HG02642 (cell line): Measurements from ENCODE around the gene KCNE3.
"Not testable (repeated sequence)": the region's sequence is repeated elsewhere in the genome, so short reads cannot be mapped to it uniquely, and the experiment has no call there.

Experiments used
- ATAC-seq: cut with Tn5 transposase; IDR thresholded peaks from one replicate; pipeline ENCODE4 v1.9.1; 2021; ENCODE audit warnings: mild to moderate bottlenecking; ENCODE audit not compliant: unreplicated experiment, poor library complexity

Gene KCNE3

DNA sequence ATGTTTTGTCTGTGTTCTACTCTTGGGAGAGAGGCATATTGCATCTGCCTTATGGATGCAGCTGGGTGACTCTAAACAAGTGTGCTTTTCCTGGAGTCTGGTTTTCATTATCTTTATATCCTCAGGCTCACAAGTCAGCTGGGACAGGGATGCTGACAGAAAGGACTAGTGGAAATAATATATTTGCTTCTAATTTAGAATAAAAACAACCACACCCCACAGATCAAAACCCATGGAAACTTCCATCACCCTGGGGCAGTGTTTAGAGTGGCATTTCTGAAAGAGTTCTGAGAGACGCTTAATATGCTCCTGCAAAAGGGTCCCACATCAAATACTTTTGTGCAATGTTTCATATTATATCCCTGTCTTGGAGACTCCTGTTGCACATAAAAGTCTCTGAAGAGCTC lies 20.8 kb downstream of the KCNE3 start:
- ATAC-seq: no peak

DNA sequence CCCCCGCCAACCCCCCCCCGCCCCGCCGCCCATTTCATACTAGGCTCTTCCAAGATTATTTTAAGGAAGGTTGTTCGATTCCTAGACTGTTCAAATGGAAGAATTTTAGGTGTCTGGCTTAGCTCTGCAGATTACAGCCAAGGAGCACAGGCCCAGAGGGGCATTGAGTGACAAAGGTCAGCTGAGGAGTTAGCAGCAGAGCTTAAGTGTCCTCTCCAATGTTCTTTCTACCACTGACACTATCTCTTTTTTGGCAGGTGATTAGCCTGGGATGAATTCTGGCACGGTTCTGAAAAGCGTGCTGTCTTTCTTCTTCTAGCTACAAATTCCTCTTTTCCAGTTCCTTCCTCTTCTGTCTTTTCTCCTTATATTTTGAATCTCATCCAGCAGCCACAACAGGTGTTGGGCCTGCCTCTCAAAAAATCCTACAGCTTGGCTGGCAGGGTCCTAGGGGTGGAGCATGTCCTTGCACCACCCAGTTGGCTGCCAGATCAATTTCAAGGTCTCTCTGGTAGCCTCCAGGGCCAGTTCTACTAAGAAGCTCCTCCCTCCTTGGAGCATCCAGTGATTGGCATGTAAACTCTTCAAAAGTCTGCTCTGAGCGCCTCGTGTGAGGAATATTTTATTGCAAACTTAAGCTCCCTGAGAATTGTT lies 23.0 kb downstream of the KCNE3 start:
- ATAC-seq: no peak

DNA sequence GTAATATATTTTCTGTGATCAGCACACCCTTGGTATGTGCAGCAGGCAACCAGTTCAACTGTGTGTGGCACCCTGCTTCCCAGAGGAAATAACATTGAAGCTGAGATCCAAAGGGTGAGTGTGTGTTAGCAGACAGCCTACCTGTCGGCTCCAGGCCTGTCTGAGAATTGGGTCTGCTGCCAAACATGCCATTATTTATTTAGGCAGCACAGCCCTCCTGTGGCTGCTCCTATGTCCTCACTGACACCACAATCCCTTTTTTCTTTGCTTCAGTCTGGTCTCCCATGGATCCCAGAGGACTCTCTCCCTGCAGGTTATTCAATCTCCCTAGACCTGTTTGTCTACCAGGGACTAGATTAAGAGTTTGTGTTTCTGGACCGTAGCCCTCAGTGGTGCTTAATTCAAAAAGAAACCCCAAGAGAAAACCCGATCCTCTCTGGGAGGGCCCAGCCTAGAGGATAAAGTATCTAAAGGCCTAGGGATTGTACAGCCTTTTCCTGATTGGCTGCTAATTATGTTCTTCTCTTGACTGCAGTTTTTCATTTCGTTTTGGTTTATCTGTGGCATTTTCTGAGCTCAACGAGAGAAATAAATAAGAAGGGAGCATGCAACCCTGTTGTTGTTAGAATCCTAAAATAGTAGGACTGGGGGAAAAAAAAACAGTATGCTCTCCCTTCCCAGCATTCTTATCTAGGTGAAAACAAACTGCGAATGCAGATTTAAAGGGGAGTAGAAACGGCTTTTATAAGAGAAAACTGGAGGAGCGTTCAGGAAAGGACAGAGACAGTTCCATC lies 24.1 kb downstream of the KCNE3 start:
- no peak for ATAC-seq

DNA sequence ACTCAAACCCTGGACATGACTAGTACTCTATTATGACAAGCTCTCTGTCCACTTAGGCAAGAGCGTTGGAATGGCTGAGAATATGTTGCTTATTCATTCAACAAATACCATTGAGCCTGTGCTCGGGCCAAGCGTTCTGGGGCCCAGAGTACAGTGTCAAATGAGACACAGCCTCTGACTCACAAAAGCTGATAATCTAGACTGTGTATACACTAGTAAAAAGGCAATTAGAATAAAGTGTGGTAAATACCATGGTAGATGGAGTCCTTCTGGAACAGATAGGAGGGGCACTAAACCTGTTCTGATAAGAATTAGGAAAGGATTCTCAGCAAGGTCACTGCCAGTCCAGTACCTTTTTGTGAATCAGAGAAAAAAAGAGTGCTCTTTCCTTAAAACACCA lies 24.7 kb downstream of the KCNE3 start:
- ATAC-seq: no peak

DNA sequence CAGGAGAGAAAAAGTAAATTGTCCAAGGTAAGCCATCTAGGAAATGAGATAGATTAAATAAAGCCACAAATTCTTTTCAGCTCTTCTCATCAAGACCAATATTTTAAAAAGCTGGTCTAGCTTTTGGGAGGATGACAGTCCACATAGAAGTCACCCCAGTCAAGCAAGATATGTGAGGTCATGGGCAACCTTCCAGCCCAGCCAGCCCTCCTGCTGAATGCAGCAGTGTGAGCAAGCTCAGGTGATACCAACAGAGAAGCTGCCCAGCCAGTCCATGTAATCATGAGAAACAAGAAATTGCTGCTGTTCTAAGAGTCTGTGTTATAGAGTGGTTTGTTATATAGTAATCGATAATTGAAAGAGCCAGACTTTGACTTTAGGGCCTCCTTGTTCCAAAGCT lies 28.7 kb downstream of the KCNE3 start:
- no peak for ATAC-seq

DNA sequence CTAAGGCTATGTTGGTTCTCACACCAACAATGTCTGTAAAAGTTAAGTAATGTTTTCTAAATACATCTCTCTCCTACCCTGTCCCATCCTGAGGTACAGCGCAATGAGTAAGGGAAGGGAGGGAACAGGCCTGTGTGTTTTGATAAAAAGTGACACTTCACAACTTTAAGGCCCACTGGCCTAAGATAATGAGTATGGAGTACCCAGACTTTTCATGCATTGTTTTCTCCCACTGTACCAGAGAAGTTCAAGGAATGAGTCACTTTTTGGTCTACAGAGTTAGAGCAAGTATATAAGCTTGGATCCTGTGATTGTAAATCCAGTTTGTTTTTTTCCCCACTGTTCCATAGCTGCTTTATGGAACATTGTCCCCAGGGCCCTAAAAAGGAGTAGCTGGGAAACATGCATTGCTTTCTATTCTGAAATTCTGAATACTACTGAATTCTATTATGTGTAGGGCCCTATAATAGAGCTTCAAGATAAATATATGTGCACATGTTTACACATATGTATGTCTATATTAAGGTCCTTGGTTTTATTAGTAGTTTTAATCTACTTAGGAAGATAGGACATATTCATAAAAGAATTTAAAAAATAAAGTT lies 29.8 kb downstream of the KCNE3 start:
- no peak for ATAC-seq

DNA sequence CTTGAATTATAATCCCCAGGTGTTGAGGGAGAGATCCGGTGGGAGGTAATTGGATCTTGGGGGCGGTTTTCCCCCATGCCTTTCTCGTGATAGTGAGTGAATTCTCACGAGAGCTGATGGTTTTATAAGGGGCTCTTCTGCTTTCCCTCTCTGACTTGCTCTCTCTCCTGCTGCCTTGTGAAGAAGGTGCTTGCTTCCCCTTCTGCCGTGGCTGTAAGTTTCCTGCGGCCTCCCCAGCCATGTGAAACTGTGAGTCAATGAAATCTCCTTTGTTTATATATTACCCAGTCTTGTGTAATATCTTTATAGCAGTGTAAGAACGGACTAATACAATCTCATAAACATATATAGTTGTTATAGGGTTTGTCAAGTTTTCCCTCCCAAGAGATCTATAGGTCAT lies 32.8 kb downstream of the KCNE3 start:
- no peak for ATAC-seq

DNA sequence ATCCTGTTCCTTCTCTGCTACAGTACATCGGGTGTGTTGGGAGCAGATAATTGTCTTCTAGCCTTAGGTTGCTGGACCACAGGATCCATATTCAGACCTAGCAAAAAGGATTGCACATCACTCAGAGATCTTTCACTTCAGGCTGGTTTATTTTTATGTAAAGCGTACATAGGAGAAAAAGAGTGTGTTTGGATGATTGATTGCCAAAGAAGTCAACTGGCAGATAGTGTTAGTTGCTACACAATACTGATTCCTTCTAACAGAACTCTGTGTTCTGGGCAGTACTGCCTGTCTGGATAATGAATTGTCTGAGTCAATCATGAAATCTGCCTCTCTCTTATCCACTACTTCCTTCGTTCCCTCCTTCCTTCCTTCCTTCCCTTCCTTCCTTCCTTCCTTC lies 38.1 kb downstream of the KCNE3 start:
- no peak for ATAC-seq

DNA sequence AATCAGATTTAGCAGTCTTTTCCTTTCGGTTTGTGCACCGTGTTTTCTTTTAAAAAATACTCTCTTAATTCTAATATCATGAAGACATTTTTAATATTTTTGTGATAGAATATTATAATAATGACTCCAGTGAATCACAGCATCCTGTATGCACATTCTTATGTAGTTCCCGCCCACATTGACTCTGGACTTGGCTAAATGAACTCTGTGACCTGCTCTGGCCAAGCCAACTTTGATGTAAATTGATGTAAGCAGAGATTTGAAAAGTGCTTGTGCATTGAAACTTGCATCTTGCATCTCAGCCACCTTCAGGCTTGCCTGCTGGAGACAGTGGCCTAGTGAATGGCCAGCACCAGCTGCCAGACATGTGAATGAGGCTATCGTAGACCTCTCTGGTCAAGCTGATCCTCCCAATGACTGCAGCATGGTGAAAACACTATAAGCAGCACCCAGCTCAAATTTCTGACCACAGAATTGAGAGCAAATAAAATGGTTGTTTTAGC lies 39.9 kb downstream of the KCNE3 start:
- no peak for ATAC-seq

DNA sequence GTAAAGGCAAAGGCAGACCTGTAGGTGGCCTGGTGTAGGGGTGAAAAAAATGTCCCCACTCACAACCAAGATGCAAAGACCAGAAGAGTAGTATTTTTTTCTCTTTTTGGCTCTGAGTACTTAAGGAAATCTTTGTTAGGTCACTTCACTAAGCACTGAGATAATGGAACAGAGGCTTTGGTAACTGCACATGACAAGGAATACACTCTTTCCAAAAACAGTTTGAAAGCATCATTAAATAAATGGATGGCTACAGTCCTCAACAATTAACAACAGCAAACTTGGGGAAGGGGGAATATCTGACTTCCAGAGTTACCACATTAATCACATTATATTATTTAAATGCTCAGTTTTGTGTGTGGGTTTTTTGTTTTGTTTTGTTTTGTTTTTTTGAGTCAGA lies 42.2 kb downstream of the KCNE3 start:
- ATAC-seq: no peak

DNA sequence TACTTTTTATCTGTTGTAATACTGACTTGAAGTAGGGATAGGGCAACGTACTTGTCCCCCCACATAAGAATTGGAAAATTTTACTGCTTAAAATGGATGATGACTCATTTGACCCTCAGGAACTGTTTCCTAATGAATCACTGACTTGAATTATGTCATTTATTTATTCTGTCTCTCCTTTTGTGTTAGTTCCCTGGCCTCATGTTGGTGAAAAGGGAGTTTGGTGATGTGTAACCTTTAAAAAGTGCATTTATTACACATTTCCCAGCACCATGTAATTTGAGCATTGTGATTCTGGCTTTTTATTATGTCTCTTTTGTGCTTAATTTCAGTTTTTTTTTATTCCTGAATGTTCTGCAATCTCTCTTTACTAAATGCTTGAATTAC lies 48.8 kb downstream of the KCNE3 start:
- no peak for ATAC-seq

DNA sequence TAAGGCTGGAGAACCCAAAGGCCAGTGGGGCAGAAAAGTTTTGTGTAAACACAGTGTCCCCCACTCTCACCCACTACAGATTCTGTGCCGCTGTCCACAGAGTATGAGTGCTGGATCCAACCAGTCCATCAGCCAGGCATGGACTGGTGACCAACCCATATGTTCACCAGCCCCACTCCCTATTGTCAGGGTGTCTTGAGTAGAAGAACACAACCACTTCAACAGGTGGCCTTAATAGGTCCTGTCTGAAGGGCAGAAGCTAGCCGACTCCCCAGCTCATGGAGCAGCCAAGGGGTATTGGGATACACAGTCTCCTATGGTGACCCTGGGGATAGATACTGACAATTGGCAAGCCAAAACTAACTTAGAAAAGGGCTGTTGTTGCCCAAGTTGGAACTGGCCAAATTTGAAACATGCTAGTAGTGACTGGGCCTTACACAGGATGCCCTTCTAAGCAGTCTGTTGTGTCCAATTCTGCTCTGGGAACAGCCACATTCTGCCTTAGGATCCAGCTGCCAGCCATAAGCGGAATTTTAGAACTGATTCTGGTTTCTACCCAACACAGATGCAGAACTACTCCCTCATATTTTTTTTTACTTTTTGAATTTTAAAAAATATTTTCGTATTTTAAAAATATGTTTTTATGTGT lies 49.4 kb downstream of the KCNE3 start:
- no peak for ATAC-seq

DNA sequence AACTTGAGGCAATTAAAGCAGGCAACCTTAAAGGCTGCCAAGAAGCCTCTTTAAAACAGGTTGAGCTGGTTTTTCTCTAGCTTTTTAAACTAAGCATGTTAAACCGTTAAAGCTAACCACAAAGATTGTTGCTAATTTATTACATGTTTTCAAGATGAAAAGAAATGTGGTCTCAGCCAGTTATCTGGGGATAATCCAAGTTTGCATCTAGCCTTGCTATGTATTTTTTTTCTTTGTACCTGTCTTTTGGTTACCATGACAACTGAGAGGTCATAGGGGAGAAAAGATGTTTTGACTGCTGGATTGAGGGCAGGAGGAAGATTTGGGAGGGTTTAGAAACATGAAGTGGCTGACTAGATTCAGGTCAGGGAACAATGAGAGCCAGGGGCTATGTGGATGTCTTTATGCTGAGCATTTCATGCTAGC lies 50.0 kb downstream of the KCNE3 start:
- no peak for ATAC-seq

DNA sequence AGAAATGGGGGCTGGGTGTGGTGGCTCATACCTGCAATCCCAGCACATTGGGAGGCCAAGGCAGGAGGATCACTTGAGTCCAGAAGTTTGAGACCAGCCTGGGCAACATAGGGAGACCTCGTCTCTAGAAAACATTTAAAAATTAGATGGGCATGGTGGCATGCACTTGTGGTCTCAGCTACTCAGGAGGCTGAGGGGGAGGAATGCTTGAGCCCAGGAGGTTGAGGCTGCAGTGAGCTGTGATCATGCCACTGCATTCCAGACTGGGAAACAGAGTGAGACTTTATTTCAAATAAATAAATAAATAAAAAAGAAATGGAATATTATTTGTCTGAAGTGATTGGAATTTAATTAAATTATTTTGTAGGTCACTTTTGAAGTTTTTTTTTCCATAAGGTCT lies 50.4 kb downstream of the KCNE3 start:
- ATAC-seq: not testable (repeated sequence)

DNA sequence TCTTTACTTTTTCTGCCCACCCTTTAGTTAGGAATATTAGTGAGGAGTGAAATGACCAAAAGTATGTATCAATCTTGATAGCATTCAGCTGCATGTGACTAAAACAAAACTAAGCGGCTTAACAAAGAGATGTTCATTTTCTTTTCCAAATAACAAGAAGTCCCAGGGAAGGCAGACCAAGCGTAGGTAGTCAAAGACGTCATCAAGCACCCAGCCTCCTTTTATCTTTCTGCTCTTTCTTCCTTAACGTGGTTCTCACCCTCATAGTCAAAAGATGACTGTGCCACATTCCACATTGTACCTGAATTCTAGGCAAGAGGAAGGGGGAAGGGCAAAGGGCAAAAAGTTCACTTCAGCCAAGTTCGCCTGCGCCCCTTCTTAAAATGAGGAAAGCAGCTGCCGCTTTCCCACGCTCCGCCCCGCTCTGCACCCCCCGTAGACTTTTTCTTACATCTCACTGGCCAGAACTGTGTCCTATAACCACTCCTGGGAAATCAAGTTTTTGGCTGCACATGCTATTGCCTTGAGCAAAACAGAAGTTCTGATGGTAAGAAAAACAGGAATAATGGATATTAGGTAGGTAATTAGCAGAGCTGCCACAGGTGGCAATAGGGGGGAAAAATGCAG lies 54.5 kb downstream of the KCNE3 start:
- ATAC-seq: no peak

DNA sequence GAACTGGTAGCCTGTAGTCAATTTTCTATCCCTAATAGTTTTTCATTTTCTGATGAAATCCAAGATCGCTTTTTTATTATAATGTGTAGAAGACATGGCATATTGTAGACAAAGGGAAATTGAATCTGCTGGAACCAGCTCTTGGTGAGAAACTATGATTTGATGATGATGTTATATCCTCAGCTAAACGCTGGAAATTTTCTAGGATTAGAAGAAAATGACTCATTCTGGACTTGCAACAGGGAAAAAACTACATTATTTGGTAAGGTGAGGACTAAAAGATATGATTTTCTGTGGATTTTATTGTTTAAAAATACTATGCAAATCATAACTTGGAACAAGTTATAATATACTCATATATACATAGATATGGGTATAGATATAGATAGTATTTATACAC lies 55.0 kb downstream of the KCNE3 start:
- ATAC-seq: no peak

DNA sequence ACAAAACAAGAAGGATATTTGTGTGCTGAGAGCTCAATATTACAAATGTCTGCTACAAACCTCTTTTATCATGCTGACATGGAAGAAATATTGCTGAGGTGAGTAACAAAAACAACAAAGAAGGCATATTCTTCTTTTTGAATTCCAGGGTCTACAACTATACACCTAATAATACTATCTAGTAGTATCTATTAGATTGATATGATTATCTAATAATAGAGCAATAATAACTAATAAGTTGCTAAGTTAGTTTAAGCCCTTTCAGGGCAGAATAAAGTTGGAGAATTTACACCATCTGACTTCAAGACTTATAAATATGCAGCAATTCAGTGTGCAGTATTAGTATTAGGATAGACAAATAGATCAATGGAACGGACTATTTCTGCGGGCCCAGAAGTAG lies 57.7 kb downstream of the KCNE3 start:
- no peak for ATAC-seq
